ENCODE results near the gene ARMC7.
"Not testable (repeated sequence)": the region's sequence is repeated elsewhere in the genome, so short reads cannot be mapped to it uniquely, and the experiment has no call there.

ARMC7 gene

DNA sequence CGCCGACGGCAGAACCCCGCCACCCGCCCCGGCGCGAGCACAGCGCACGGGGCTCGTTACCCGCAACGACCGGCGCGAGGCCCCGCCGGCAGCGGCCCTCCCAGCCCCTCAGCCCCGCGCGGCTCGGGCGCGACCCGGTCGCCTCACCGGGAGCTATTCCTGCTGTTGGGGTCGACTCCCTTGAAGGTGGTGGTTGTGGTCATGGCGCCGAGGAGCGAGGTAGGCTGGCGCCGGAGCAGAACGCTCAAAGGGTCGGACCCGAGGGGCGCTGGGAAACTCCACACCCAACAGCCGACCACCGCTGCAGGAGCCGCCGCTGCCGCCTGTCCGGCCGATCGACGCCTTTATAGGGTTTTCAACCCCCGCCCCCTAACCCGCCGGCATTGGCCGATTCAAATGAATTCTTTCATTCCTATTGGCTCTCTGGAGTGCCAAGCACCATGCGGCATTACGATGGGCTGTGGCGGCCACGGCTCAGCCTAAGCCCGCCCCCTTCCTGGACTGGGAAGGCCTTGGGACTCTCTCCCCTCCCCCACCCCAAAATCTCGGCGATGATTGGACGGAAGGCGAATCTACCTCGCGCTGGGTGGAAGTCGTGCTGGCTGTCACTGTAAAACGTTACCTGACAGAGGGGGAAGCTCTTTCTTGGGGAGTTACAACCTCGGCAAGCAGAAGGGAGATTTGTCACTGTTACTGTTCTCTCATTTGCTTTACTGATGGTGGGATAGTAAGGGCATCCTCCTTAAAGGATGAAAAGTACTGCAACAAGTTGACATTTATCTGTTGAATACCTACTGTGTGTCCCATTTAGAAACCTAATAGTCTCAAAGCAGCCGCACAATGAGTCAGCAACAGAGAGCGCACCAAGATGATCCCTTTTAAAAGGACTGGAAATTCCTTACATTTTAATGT is 44.7 kb downstream of the ARMC7 start, which contains the start of gene JPT1:
Gene JPT1, minus strand, starts transcription at position 318 of the 912 bp plus-strand sequence. Its CDS starts 115 bp downstream, at position 203.
- peak; percentile 99 for DNase-seq

DNA sequence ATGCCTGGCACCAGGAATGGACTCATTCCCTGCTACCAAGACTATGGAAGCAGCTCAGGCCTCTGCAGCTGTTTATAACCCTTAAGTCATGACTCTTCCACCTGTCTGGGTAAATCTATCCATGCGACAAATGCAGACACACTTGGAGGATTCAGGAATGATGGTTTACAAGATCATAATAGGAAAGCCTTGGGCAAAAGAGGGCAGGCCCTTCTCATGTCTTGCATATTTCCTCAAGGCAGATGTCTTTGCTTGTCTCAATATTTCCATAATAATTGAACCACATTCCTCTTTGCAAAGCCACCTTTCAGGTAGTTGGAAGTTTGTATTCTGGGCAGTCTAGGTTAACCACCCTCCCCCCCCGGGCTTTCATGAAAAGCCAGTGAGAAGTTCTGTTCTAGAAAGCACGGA is 45.4 kb downstream of the ARMC7 start:
- DNase-seq: no peak

DNA sequence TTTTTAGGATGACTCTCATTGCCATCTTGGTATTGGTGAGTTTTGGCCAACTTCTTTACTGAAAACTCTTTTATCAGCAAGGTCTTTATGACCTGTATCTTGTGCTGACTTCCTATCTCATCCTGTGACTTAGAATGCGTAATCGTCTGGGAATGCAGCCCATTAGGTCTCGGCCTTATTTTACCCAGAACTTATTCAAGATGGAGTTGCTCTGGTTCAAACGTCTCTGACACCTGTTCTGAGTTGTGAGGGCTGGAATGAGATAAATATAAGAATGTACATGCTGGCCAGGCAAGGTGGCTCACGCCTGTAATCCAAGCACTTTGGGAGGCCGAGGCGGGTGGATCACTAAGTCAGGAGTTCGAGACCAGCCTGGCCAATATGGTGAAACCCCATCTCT is 48.7 kb downstream of the ARMC7 start:
- not testable (repeated sequence) for DNase-seq

DNA sequence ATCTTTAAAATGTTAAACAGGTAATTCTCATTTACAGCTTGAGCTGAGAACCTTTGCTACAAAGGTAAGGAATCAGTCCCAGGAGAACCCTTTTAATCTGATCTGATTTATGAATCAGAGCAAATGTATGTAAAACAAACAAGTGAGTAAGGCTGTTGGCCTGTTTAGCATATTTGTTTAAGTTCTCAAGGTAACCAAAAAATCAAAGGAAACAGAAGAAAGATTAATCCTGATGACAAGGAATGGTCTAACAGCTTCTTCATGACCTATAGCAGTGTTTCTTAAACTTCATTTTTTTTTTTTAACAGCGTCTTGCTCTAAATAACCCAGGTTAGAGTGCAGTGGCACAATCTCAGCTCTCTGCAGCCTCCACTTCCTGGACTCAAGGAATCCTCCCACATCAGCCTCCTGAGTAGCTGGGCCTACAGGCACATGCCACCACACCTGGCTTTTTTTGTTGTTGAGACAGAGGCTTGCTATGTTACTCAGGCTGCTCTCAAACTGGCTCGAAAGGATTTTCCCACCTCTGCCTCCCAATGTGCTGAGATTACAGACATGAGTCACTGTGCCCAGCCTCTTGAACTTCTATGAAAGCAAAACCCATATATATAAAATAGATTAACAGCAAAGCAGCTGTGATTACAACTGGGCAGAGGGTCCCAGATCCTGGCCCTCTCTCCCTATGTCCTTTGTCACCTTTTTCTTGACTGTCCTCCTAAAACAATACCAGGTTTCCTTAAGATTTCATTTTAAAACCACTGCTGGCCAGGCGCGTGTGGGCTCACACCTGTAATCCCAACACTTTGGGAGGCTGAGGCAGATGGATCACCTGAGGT is 49.6 kb downstream of the ARMC7 start:
- DNase-seq: no peak

DNA sequence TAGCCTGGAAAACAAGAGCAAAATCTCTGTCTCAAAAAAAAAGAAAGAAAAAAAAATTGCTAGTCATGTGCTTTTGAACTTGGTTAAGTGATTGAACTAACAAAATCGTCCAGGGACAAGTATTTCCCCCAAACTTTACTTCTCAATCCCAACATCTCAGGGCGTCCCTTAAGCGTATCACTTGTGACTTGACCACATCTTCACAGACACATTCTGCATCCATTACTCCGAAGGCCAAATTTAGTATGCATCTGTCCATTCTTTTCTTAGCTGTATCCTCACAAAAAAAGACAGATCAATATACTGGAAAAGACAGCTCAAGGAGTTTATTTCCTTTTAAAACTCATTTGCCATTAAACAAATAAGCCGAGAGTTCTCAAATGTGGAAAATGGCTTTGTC is 50.4 kb downstream of the ARMC7 start:
- no peak for DNase-seq

DNA sequence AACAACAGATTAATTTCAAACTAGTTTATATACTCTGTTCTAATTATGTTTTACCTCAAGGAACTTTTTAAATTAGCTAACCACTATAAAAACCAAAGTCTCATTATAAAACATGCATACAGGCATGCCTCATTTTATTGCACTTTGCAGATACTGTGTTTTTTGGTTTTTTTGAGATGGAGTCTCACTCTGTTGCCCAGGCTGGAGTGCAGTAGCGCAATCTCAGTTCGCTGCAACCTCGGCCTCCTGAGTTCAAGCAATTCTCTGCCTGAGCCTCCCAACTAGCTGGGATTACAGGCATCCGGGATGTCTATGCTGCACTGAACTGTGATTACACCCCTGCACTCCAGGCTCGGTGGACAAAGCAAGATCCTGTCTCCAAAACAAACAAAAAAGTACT is 53.3 kb downstream of the ARMC7 start:
- no peak for DNase-seq

DNA sequence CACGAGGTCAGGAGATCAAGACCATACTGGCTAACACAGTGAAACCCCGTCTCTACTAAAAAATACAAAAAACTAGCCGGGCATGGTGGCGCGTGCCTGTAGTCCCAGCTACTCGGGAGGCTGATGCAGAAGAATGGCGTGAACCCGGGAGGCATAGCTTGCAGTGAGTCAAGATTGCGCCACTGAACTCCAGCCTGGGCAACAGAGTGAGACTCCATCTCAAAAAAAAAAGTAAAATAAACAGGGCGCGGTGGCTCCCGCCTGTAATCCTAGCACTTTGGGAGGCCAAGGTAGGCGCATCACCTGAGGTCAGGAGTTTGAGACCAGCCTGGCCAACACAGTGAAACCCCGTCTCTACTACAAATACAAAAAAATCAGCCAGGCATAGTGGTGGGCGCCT is 54.8 kb downstream of the ARMC7 start:
- DNase-seq: not testable (repeated sequence)

DNA sequence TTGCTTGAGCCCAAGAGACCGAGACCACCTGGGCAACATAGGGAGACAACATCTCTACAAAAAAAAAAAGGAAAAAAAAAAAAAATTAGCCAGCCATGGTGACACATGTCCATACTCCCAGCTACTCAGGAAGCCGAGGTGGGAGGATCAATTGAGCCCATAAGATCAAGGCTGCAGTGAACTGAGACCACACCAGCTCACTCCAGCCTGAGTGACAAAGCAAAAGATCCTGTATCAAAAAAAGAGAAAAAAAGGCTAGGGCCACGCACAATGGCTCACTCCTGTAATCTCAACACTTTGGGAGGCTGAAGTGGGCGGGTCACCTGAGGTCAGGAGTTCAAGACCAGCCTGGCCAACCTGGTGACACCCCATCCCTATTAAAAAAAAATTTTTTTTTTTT is 59.2 kb downstream of the ARMC7 start:
- DNase-seq: no peak

DNA sequence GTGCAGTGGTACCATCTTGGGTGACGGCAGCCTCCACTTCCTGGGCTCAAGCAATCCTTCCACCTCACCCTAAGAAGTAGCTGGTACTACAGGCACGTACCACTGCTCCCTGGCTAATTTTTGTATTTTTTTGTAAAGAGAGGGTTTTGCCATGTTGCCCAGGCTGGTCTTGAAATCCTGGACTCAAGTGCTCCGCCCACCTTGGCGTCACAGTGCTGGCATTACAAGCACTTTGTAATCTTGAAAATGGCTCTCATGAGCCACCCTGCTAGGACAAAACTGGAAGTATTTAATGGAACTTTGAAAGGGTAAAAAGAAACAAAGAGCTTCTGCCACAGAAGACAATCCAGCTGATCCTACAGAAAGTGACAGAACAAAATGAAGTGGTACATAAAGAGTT is 63.8 kb downstream of the ARMC7 start:
- DNase-seq: no peak

DNA sequence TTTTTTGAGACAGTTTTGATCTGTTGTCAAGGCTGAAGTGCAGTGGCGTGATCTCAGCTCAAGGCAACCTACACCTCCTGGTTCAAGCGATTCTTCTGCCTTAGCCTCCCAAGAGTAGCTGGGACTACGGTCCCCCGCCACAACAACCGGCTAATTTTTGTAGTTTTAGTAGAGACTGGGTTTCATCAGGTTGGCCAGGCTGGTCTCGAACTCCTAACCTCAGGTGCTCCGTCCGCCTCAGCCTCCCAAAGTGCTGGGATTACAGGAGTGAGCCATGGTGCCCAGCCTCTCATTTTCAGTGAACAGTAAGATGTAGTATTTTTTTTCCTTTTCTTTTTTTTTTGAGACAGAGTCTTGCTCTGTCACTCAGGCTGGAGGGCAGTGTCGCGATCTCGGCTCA is 65.2 kb downstream of the ARMC7 start:
- DNase-seq: no peak

DNA sequence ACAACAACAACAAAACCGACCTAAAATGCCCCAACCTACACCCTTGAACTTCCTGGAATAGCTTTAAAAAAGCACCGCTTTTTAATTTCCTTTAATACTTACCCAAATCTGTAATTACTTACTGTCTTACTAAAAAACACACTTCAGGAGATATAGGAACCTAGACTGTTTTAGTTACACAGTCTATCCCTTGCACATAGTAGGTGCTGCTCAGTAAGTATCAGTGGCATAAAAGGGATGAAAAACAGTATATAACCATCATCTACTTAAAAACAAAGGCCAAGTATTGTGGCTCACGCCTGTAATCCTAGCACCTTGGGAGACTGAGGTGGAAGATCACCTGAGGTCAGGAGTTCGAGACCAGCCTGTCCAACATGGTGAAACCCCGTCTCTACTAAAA is 66.9 kb downstream of the ARMC7 start:
- DNase-seq: no peak

DNA sequence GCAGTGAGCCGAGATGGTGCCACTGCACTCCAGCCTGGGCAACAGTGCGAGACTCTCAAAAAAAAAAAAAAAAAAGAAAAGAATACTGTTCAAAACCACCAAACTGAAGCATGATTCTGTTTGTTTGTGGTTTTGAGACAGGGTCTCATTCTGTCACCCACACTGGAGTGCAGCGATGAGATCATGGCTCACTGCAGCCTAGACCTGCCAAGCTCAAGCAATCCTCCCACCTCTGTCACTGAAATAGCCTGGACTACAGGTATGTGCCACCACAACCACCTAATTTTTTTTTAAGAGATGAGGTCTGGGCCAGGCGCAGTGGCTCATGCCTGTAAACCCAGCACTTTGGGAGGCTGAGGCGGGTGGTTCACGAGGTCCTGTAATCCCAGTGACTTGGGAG is 68.7 kb downstream of the ARMC7 start:
- no peak for DNase-seq

Data from Kasumi-1 (cell line).